HCT116 (cell line): ENCODE data around the gene SHISAL1. TPM values are rescaled to one million over a fixed set of nuclear protein-coding genes. Genes with fewer than 3 reads are reported as not detected.

Experiments
- ATAC-seq: fragments of 200-7000 bp; cut with Tn5 transposase; 2 replicates; pipeline ENCODE4 v1.9.1; 2020; ENCODE audit warnings: mild to moderate bottlenecking, moderate library complexity
- BruUV-seq: library from RNA; stranded (reverse); fragments of 400-500 nt; replicated peaks from 2 replicates; lab custom pipeline; 2021; lab: Mats Ljungman, UMichigan
- CTCF ChIA-PET: fragments of 300-600 bp; sonication (Branson Sonifier 250); formaldehyde crosslinking; loops from one replicate; lab custom pipeline; 2021; ENCODE audit warnings: antibody characterized with exemption; lab: Charles Lee
- POLR2A ChIA-PET: fragments of 300-600, 350-600 bp; sonication (Branson Sonifier 250); formaldehyde crosslinking; loops from one replicate; lab custom pipeline; 2021; ENCODE audit warnings: antibody characterized with exemption; lab: Charles Lee
- RAD21 ChIA-PET, 2 experiments: fragments of 300-600 bp; sonication (Branson Sonifier 250); formaldehyde crosslinking; loops; one replicate each; lab custom pipeline; 2023; ENCODE audit warnings: low total read pairs in 2 of 2; ENCODE audit not compliant: uncharacterized antibody in 2 of 2, unreplicated experiment in 2 of 2, low non-redundant PET in 1 of 2; lab: Charles Lee
- DNase-seq: peaks from one replicate; pipeline ENCODE4 v3.0.0-alpha.2; 2010; ENCODE audit warnings: low read depth, low spot score
- H2AFZ ChIP-seq: fragments of 200-600 bp; shearing (Covaris generic), sonication (generic); 2 replicates; pipeline ENCODE4 v1.6.1; 2017; ENCODE audit warnings: low read depth, mixed run types, mixed read lengths, antibody characterized with exemption, low read length; ENCODE audit not compliant: poor library complexity, severe bottlenecking
- H3K27ac ChIP-seq: 2 replicates; pipeline ENCODE4 v1.5.1; 2012; ENCODE audit warnings: low read depth, low read length
- H3K27me3 ChIP-seq: fragments of 200-600 bp; sonication (generic); 2 replicates; pipeline ENCODE4 v1.6.1; 2016; ENCODE audit warnings: mixed run types, low read length, mixed read lengths; ENCODE audit not compliant: insufficient read depth
- H3K36me3 ChIP-seq, 2 experiments: fragments of 200-500 bp in 1 of 2; fragments of 200-600 bp in 1 of 2; sonication (Bioruptor generic) in 1 of 2; sonication (generic) in 1 of 2; 2 replicates each; pipeline versions ENCODE4 v1.5.1 to v1.6.1; 2014 to 2016; ENCODE audit warnings: low read length in 2 of 2, inconsistent platforms in 1 of 2, mixed read lengths in 1 of 2, mixed run types in 1 of 2; ENCODE audit not compliant: insufficient read depth in 2 of 2, control insufficient read depth in 1 of 2
- H3K4me1 ChIP-seq, 2 experiments: fragments of 200-600 bp in 1 of 2; sonication (generic) in 1 of 2; 2 replicates each; pipeline versions ENCODE4 v1.5.1 to v1.6.1; 2012 to 2017; ENCODE audit warnings: low read length in 2 of 2, inconsistent platforms in 1 of 2, mild to moderate bottlenecking in 1 of 2, mixed read lengths in 1 of 2, mixed run types in 1 of 2, moderate library complexity in 1 of 2; ENCODE audit not compliant: insufficient read depth in 2 of 2, control insufficient read depth in 1 of 2
- H3K4me2 ChIP-seq: fragments of 200-600 bp; sonication (generic); 2 replicates; pipeline ENCODE4 v1.6.1; 2017; ENCODE audit warnings: mixed run types, low read length, mixed read lengths
- H3K4me3 ChIP-seq, 2 experiments: fragments of 200-600 bp in 1 of 2; sonication (generic) in 1 of 2; replicated peaks in 1 of 2; 2 replicates each; pipeline ENCODE4 v1.5.1; 2011 to 2016; ENCODE audit warnings: low read length in 2 of 2, control low read depth in 1 of 2, low read depth in 1 of 2, mild to moderate bottlenecking in 1 of 2, mixed read lengths in 1 of 2, mixed run types in 1 of 2
- H3K79me2 ChIP-seq: fragments of 200-600 bp; sonication (generic); 2 replicates; pipeline ENCODE4 v1.6.1; 2017; ENCODE audit warnings: mild to moderate bottlenecking, mixed run types, low read length, moderate library complexity, mixed read lengths; ENCODE audit not compliant: insufficient read depth
- H3K9ac ChIP-seq: fragments of 200-600 bp; sonication (generic); 2 replicates; pipeline ENCODE4 v1.6.1; 2016; ENCODE audit warnings: low read length, mixed read lengths
- H3K9me2 ChIP-seq: fragments of 200-600 bp; sonication (generic), shearing (Covaris generic); 2 replicates; pipeline ENCODE4 v1.6.1; 2017; ENCODE audit warnings: mixed run types, mild to moderate bottlenecking, moderate library complexity; ENCODE audit not compliant: insufficient read depth
- H3K9me3 ChIP-seq, 2 experiments: fragments of 200-500 bp in 1 of 2; fragments of 200-600 bp in 1 of 2; sonication (Bioruptor generic) in 1 of 2; sonication (generic) in 1 of 2; 2 replicates each; pipeline ENCODE4 v1.6.1; 2014 to 2017; ENCODE audit warnings: low read length in 2 of 2, mixed read lengths in 2 of 2, inconsistent platforms in 1 of 2, low read depth in 1 of 2, mild to moderate bottlenecking in 1 of 2, mixed run types in 1 of 2, moderate library complexity in 1 of 2; ENCODE audit not compliant: control insufficient read depth in 1 of 2, insufficient read depth in 1 of 2
- H4K20me1 ChIP-seq: fragments of 200-600 bp; sonication (generic), shearing (Covaris generic); 2 replicates; pipeline ENCODE4 v1.6.1; 2017; ENCODE audit warnings: mixed run types, mild to moderate bottlenecking, moderate library complexity; ENCODE audit not compliant: insufficient read depth
- CBX3 ChIP-seq: IDR thresholded peaks from 2 replicates; pipeline ENCODE4 v1.6.1; 2012; ENCODE audit warnings: low read depth
- EGR1 ChIP-seq: IDR thresholded peaks from 2 replicates; pipeline ENCODE4 v1.6.1; 2012; ENCODE audit warnings: low read depth
- ELF1 ChIP-seq: IDR thresholded peaks from 2 replicates; pipeline ENCODE4 v1.6.1; 2012; ENCODE audit warnings: low read depth, borderline replicate concordance
- EZH2phosphoT487 ChIP-seq: fragments of 200-600 bp; IDR thresholded peaks from 2 replicates; pipeline ENCODE4 v1.6.1; 2018; ENCODE audit warnings: antibody characterized with exemption, borderline replicate concordance
- FOSL1 ChIP-seq: IDR thresholded peaks from 2 replicates; pipeline ENCODE4 v1.6.1; 2012; ENCODE audit warnings: low read depth
- JUND ChIP-seq: IDR thresholded peaks from 2 replicates; pipeline ENCODE4 v1.6.1; 2012
- POLR2A ChIP-seq: IDR thresholded peaks from 2 replicates; pipeline ENCODE4 v1.7.0; 2011; ENCODE audit warnings: borderline replicate concordance; ENCODE audit not compliant: insufficient read depth, insufficient read length; ENCODE audit errors: extremely low read depth
- POLR2AphosphoS5 ChIP-seq: IDR thresholded peaks from 2 replicates; pipeline ENCODE4 v1.6.1; 2011; ENCODE audit warnings: mild to moderate bottlenecking, low read depth, low read length, moderate library complexity
- RAD21 ChIP-seq: IDR thresholded peaks from 2 replicates; pipeline ENCODE4 v1.6.1; 2012; ENCODE audit warnings: low read depth, mild to moderate bottlenecking
- SIN3A ChIP-seq: IDR thresholded peaks from 2 replicates; pipeline ENCODE4 v1.6.1; 2012; ENCODE audit warnings: low read depth
- SP1 ChIP-seq: IDR thresholded peaks from 2 replicates; pipeline ENCODE4 v1.6.1; 2012; ENCODE audit warnings: low read depth
- YY1 ChIP-seq: IDR thresholded peaks from 2 replicates; pipeline ENCODE4 v1.6.1; 2011; ENCODE audit warnings: low read length, low read depth, moderate library complexity, mild to moderate bottlenecking; ENCODE audit not compliant: insufficient replicate concordance; ENCODE audit errors: extremely low read depth
- ZFX ChIP-seq: fragments of 450-650 bp; IDR thresholded peaks from 2 replicates; pipeline ENCODE4 v1.6.1; 2017
- intact Hi-C: fragments of 100-400 bp; cut with micrococcal nuclease; formaldehyde crosslinking; loops from 2 replicates; pipeline ENCODE4 v1.10.0; 2022
- total RNA-seq: library from RNA; stranded (reverse); gene quantifications from one replicate; pipeline ENCODE4 v1.2.1, GENCODE V29; 2021; ENCODE audit not compliant: unreplicated experiment
- TF ChIP-seq, protein P1 (sequence below): IDR thresholded peaks from 2 replicates; pipeline ENCODE4 v1.6.1; 2011; ENCODE audit warnings: mild to moderate bottlenecking, low read length, moderate library complexity; ENCODE audit not compliant: insufficient replicate concordance; ENCODE audit errors: extremely low read depth
- TF ChIP-seq, protein P2 (sequence below), 3 experiments: fragments of 200-600 bp in 1 of 3; sonication (generic) in 1 of 3; IDR thresholded peaks in 2 of 3; conservative IDR thresholded peaks in 1 of 3; 2 replicates each; pipeline ENCODE4 v1.5.1; 2012 to 2017; ENCODE audit warnings: low read depth in 2 of 3, low read length in 2 of 3, antibody characterized with exemption in 1 of 3, borderline replicate concordance in 1 of 3, control low read depth in 1 of 3, mild to moderate bottlenecking in 1 of 3, mixed read lengths in 1 of 3, mixed run types in 1 of 3, moderate library complexity in 1 of 3; ENCODE audit not compliant: insufficient read depth in 1 of 3
- TF ChIP-seq, protein P3 (sequence below): IDR thresholded peaks from 2 replicates; pipeline ENCODE4 v1.6.1; 2012
- TF ChIP-seq, protein P4 (sequence below): IDR thresholded peaks from 2 replicates; pipeline ENCODE4 v1.6.1; 2012; ENCODE audit warnings: low read depth
- TF ChIP-seq, protein P5 (sequence below): IDR thresholded peaks from 2 replicates; pipeline ENCODE4 v1.6.1; 2012

SHISAL1 gene
- total RNA-seq, 1 experiment from 2014 or later = not detected

DNA sequence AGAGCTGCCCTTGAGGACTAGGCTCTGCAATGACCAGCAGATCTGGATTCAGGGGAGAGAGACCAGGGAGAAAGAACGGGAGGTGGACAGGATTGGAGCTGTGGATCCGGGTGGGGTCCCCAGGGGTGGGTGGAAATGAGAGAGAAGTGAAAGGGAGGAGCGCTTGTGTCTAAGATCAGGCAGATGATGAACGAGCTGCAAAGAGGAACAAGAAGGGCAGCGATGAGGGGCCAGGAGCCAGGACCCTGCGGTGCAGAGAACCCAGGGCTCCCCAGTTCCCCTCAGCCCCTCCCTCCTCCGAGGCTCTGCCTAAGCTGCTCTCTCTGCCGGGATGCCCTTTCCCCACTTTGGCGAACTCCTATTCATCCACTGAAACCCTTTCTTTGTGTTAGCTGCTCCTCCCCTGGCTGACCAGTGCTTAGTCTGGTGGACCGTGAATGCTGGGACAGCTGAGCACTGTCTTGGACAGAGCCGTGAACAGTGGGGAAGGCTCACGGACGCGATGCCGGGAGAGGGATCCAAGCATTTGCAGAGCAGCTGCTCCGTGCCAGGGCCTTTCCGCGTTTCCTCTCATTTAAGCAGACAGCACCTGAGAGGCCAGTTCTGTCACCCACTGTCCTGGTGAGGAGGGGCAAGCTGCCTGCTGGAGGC, 35.9 kb downstream of the SHISAL1 start:
- Histone ChIP-seq H3K9me2 (no peaks in the 10 kb centered on the region), H2AFZ (no peak overlapping the region), H4K20me1 (no peaks in the 10 kb centered on the region), H3K9ac (no peak overlapping the region), H3K4me2 (no peak overlapping the region), H3K36me3 (no peaks in the 10 kb centered on the region), H3K27ac (no peak overlapping the region), H3K4me3 (no peak overlapping the region), H3K4me1 (no peaks in the 10 kb centered on the region), H3K79me2 (no peaks in the 10 kb centered on the region), H3K9me3 (no peaks in the 10 kb centered on the region), H3K27me3 (no peaks in the 10 kb centered on the region; the same call in 1 of the 2 replicates)
- POLR2A ChIA-PET = no interaction called here
- RAD21 ChIA-PET = no interaction called here
- DNase-seq (no peak), ATAC-seq (no peak)
- CTCF ChIA-PET = no interaction called here
- intact Hi-C loops = no loop called here
- TF ChIP-seq ZFX = no peak
- TF ChIP-seq FOSL1 = no peak
- TF ChIP-seq ELF1 = no peak
- no peak for TF ChIP-seq CBX3
- TF ChIP-seq YY1 = no peak
- TF ChIP-seq POLR2A = no peak
- TF ChIP-seq, protein P1, sequence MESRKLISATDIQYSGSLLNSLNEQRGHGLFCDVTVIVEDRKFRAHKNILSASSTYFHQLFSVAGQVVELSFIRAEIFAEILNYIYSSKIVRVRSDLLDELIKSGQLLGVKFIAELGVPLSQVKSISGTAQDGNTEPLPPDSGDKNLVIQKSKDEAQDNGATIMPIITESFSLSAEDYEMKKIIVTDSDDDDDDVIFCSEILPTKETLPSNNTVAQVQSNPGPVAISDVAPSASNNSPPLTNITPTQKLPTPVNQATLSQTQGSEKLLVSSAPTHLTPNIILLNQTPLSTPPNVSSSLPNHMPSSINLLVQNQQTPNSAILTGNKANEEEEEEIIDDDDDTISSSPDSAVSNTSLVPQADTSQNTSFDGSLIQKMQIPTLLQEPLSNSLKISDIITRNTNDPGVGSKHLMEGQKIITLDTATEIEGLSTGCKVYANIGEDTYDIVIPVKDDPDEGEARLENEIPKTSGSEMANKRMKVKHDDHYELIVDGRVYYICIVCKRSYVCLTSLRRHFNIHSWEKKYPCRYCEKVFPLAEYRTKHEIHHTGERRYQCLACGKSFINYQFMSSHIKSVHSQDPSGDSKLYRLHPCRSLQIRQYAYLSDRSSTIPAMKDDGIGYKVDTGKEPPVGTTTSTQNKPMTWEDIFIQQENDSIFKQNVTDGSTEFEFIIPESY = no peak
- TF ChIP-seq, protein P2, sequence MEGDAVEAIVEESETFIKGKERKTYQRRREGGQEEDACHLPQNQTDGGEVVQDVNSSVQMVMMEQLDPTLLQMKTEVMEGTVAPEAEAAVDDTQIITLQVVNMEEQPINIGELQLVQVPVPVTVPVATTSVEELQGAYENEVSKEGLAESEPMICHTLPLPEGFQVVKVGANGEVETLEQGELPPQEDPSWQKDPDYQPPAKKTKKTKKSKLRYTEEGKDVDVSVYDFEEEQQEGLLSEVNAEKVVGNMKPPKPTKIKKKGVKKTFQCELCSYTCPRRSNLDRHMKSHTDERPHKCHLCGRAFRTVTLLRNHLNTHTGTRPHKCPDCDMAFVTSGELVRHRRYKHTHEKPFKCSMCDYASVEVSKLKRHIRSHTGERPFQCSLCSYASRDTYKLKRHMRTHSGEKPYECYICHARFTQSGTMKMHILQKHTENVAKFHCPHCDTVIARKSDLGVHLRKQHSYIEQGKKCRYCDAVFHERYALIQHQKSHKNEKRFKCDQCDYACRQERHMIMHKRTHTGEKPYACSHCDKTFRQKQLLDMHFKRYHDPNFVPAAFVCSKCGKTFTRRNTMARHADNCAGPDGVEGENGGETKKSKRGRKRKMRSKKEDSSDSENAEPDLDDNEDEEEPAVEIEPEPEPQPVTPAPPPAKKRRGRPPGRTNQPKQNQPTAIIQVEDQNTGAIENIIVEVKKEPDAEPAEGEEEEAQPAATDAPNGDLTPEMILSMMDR (IDR thresholded peaks at IDR 0.05 in 2 of 3, conservative IDR thresholded peaks at IDR 0.05 in 1 of 3; ENCODE audit: borderline replicate concordance in 1 of 3, insufficient read depth in 1 of 3, low read depth in 2 of 3, low read length in 2 of 3) = no peak
- TF ChIP-seq POLR2AphosphoS5 = no peak
- TF ChIP-seq, protein P3, sequence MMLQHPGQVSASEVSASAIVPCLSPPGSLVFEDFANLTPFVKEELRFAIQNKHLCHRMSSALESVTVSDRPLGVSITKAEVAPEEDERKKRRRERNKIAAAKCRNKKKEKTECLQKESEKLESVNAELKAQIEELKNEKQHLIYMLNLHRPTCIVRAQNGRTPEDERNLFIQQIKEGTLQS = no peak
- no peak for TF ChIP-seq SP1
- TF ChIP-seq JUND = no peak
- TF ChIP-seq, protein P4, sequence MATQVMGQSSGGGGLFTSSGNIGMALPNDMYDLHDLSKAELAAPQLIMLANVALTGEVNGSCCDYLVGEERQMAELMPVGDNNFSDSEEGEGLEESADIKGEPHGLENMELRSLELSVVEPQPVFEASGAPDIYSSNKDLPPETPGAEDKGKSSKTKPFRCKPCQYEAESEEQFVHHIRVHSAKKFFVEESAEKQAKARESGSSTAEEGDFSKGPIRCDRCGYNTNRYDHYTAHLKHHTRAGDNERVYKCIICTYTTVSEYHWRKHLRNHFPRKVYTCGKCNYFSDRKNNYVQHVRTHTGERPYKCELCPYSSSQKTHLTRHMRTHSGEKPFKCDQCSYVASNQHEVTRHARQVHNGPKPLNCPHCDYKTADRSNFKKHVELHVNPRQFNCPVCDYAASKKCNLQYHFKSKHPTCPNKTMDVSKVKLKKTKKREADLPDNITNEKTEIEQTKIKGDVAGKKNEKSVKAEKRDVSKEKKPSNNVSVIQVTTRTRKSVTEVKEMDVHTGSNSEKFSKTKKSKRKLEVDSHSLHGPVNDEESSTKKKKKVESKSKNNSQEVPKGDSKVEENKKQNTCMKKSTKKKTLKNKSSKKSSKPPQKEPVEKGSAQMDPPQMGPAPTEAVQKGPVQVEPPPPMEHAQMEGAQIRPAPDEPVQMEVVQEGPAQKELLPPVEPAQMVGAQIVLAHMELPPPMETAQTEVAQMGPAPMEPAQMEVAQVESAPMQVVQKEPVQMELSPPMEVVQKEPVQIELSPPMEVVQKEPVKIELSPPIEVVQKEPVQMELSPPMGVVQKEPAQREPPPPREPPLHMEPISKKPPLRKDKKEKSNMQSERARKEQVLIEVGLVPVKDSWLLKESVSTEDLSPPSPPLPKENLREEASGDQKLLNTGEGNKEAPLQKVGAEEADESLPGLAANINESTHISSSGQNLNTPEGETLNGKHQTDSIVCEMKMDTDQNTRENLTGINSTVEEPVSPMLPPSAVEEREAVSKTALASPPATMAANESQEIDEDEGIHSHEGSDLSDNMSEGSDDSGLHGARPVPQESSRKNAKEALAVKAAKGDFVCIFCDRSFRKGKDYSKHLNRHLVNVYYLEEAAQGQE = no peak
- no peak for TF ChIP-seq EZH2phosphoT487
- TF ChIP-seq SIN3A = no peak
- no peak for TF ChIP-seq EGR1
- TF ChIP-seq, protein P5, sequence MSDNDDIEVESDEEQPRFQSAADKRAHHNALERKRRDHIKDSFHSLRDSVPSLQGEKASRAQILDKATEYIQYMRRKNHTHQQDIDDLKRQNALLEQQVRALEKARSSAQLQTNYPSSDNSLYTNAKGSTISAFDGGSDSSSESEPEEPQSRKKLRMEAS = no peak
- no peak for TF ChIP-seq RAD21
- BruUV-seq = no TSS peak
